Stimulated activated CD4-positive, alpha-beta T cell treated with anti-CD3 and anti-CD28 coated beads, Interleukin-2, amount 100 ng/mL, for 24 hours (primary cell): Measurements from ENCODE around the gene SUMO3.

Experiments used
- DNase-seq, 2 donors: peaks; one replicate each; pipeline ENCODE4 v3.0.0-alpha.2; 2020

The SUMO3 gene

DNA sequence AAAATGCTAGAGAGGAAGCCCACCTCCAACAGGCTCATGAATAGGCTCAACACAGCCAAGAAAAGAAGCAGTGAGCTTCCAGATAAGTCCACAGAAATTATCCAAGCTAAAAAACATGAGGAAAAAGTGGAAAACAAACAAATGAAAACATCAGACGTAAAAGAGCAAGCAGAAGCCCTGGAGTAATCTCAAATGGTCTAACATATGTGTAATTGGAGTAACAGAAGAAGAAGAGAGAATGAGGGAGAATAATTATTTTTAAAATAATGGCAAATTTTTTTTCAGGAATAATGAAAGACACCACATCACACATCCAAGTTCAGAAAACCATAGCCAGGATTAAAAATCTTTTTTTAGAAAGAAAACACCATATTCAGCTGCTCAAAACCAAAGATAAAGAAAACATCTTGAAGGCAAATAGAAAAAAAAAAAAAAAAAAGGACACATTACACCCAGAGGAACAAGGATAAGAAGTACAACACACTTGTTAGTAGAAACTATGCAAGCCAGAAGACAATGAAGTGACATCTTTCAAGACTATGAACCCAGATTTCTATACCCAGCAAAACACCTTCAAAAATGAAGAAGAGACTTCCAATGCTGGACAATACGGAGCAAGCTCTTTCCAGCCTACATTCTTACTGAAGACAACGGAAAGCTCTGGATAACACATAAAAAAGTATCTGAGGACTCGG, 10.6 kb upstream of the SUMO3 start:
- no peak for DNase-seq

DNA sequence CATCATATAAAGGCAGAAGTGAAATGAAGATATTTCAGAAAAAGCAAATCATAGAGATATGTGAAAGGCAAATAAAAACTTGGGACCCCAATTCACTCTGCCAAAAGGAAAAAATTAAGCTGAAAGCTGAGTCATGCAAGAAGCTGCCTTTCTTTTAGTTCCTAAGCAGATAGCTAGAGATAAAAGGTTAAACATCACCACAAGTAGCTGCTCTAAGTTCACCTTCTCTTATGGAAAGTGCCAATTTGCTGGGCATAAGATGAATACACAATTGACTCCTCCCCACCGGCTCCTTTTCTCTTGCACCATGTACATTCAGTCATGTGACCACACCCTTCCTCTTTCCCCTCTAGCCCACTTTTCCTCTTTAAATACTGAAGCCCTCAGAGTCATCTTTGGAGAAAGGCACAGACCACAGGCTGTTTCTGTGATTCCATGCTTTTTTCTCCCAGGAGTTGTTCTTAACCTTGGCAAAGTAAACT, 5.4 kb upstream of the SUMO3 start:
- no peak for DNase-seq

DNA sequence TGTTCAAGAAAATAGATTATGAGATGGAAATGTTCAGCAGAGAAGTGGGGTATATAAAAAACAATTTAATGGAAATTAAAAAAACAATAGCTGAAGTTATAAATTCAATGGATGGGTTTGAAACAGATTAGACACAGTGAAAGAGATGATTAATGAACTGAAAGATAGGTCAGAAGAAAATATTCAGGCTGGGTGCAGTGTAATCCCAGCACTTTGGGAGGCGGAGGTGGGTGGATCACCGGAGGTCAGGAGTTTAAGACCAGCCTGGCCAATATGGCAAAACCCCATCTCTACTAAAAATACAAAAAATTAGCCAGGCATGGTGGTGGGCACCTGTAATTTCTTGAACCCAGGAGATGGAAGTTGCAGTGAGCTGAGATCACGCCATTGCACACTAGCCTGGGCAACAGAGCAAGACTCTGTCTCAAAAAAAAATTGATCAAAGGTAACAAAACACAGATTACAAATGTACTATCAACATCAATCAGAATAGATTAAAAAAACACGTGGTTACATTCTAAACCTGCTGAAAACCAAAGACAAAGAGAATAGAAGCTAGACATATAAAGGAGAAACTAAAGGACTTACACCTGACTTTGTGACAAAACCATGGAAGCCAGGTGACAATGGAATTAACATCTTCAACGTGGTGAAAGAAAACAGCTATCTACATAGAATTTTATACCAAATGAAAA, 4.8 kb upstream of the SUMO3 start:
- DNase-seq = no peak

DNA sequence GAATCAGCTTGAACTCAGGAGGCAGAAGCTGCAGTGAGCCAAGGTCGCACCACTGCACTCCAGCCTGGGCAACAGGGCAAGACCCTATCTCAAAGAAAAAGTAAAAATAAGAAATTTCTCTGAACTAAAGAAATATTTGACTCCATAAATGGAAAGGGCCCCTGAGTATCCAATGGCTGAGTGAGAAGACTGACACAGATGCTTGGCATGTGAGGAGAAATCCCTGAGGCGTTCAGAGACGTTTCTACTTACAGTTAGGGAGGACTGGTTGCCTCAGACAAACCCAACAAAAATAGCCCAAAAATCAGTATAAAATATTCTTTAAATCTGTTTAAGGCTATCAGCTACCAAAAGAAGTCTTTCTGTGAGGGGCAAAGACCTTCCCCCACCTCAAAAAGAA, 3.0 kb upstream of the SUMO3 start:
- no peak for DNase-seq

DNA sequence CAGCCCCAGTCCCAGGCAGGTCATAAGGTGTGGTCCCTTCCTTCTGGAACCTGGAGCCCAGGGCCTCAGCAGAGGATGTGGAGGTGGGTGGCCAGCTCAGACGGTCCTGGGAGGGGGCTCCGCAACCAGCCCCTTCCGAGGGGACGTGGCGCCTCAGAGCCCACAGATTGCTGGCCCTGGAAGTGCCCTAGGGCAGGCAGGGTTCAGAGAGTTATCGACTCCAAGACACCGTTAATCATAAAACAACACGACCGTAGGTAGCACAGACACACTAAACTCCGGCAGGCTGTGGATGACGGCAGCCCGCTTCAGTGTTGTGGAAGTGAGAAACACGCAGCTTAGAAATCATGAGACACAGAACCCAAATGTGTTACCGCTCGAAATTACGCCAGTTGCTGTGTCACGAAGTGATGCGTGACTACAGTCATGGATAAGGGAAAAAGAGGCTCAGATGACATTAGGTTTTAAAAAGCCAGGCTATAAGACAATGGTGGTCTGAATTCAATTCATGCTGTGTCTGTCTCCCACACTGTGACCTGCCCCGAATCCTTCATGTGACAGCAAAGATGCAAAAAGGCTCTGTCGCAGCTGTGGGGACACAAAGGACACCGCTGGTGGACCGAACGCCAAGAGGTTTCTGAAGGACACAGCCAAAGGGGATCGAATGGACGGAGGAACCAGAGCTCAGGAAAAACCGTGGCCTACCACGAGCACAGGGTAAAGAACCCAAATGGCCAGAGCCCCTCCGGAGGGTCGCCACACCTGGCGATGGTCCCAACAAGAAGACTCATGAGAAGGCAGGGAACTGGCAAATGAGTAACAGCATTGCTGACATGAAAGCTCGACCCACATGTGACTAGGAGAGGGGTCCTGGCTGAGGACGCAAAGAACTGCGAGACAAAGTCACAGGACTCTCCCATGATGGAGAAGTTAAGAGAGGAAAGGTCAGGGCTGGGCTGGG, 1.7 kb upstream of the SUMO3 start:
- no peak for DNase-seq

DNA sequence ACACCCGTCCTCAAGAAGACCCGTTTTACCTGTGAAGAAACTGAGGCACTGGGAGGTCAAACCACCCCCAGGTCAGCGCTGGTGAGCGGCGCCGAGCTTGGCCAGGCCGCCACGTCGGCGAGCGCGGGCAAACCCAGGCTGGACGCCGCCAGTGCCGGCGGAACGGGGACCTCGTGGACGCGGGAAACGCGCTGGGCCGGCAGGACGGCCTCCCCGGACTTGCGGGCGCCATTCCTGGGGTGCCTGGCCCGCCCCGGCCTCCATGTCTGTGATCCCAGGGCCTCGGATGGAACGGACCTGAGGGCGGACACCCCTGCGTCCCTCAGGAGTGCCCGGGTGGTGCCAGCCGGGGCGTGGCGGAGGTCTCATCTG, 764 bp upstream of the SUMO3 start:
- DNase-seq = no peak

DNA sequence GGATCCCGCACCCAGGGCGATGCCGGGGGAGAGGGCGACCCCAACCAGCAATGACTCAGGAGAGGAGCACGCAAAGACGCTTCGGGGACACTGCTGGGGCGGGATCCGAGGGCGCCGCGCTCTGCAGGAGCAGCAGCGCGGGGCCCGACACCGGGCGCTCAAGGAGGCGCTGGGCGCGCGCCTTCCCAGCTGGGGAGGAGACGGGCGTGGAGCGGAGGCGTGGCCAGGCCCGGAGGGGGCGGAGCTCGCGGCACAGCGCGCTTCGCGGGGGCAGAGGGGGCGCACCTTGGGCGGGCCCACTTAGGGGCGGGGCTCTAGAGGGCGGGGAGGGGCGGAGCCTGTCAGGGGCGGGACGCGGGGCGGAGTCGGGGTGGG, 369 bp downstream of the SUMO3 start:
- peak; percentile 92 to 95 for DNase-seq

DNA sequence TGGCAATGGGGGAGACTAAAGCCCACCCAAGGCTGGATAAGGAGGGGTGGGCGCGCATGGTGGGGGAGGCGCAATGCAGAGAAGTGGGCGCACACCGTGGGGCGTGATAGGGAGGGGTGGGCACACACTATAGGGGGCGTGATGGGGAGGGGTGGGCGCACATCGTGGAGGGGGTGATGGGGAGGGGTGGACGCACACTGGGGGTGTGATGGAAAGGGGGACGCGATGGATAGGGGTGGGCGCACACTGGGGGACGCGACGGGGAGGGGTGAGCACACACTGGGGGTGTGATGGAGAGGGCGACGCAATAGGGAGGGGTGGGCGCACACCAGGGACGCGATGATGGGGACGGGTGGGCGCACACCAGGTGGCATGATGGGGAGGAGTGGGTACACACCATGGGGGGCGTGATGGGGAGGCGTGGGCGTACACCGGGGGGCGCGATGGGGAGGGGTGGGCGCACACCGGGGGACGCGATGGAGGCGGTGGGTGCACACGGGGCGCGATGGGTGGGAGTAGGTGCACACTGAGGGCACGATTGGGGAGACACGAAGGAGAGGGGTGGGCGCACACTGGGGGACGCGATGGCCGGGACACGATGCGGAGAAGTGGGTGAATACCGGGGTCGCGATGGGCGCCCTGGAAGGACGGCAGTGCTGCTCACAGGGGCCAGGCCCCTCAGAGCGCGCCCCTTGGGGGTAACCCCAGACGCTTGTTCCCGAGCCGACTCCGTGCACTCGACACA, 929 bp downstream of the SUMO3 start:
- DNase-seq = no peak

DNA sequence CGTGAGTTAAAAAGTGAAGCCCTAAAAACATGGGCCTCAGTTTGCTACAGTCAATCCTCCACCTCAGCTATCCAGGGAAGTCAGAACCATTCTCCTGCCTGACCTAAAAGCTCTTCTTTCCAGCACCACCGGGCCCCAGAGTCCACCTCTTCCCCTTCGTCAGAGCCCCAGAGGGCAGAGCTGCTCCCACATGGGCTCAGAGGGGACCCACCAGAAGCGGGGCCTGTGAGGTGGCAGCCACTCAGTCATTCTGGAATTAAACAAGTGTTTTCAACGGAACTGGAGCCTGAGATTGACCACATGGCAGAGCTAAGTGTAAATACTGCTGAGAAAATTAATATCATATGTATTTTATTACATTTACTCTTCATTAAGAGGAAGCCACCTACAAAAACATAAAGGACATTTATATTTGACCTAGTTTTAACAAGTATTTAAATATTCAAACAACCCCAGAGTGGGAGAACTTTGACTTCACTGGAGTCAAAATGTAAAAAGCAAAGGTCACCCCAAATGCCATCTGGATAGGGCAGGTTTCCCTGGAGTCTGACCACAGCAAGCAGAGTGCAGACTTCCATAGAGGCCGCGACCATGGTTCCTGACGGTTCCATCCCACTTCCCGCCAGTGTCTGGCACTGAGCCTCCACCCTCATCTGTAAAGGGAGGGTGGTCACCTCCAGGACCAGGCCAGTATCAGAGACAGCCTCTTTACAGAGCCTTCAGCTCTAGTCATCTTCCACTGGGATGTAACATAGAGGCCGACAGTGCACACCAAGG, 1.8 kb downstream of the SUMO3 start:
- no peak for DNase-seq

DNA sequence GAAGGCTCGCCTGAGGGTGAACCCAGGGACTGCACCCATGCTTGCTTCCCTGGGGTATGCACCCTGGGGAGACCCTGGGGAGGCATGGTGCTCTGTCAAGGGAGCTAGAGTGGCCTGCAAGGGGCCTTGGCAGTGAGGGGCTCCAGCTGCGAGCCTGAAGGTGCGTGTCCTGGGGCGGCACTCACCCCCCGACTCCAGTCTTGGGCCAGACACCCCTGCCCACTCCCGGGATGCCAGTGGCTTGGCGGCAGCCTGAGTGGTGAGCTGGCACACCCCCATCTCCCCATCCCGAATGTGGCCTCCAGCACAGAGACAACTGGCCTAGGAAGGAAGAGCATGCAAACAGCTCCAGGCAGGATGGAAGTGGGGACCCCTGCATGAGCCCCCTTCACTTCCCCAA, 2.6 kb downstream of the SUMO3 start:
- DNase-seq = no peak

DNA sequence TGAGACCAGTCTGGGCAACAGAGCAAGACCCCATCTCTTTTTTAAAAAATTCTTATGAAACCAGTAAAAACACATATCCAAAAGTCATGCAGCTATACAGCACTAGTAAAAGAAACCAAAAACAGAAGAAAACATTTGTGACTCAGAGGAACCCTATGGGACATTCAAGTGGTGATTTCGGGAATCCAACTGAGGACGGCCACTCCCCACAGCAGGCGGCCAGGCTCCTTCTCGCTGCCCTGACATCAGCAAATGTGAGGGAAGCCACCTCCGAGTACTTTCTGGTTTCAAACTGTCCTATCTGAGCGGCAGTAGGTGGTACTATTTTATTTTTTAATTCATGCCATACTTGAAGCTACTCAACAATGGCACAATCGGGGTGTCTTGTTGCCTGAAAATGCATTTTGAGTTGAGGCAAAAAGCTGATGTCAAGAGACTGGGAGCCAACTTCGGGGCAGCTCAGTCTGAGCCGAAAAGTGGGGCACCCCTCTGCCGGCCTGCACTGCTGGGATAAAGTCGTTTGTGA, 3.3 kb downstream of the SUMO3 start:
- DNase-seq = no peak

DNA sequence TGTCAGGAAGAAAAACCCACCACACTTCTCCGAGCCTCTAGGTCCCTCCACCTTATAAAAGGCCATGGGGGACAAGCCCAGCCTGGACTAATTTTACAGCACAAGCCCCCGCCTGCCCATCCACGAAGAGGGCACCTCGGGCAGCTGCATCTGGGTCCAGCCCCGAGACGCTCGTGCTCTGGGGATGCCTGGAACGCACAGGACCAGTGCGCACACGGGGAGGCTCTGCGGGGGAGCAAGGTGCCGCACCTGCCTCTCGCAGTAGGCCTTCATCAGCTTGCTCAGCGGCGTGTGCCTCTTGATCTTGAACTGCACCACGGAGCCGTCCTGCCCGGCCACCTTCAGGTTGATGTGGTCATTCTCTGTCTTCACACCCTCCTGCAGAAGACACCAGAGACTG, 4.1 kb downstream of the SUMO3 start:
- DNase-seq = no peak

DNA sequence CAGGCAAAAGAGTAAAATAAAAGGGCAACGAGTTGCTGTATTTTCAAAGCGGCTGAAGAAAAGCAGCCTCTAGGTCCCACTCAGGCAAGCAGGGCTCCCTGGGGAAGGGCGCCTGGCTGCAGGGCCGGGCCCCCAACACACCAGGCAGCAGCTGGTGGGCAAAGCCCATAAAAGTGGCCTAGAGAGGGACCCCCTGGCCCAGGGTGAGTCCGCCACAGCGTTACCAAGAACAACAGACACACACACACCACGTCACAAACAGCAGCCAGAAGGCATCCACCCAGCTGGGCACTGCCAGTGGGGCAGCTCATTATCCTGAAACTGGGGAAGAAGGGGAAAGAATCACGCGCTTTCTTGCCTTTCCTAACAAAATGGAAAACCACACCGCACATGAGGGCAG, 4.7 kb downstream of the SUMO3 start:
- DNase-seq = no peak

DNA sequence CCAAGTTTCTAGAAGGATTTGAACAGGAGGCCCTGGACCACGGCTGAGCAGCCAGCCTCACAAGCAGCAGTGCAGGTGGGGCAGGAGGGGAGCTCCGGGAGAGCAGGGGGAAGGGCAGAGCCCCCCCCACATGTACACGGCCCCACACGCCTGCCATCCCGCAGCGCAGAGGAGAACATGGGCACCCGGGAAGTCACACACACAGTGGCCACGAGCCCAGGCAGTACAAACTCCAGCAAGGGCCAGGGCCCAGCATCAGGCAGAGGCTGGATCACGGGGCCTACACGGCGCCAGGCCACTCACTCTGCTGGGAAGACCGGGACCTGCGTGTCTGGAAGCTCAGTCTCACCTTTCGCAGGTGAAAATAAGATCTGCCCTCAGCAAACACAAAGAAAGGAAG, 5.2 kb downstream of the SUMO3 start:
- DNase-seq = no peak

DNA sequence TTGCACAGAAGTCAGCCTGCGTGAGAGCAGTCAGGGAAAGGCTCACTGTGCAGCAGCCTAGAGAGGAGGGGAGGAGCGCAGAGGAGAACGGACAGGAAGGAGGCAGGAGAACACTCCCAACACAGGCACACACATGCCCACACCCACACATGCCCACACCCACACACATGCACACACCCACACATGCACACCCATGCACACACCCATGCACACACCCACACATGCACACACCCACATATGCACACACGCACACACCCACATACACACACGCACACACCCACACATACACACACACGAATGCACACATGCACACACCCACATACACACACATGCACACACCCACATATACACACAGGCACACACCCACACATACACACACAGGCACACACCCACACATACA, 7.1 kb downstream of the SUMO3 start:
- no peak for DNase-seq

DNA sequence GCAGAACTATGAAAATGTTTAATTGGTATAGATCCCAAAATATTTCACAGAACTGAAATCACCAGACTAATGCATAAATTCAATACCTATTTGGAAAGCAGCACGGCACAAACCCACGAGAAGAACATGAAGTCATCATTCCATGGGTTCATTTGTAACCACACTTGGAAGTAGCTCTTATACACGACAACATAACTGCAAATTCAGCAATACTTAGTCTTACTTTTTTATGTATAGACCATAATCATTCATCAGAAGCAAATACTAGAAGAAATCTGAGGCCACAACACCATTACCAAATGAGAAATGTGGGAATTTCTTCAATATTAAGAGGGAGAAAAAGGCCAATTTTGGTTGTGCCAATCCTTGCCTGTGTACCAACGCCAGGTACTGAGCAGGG, 12.0 kb downstream of the SUMO3 start:
- DNase-seq = no peak

DNA sequence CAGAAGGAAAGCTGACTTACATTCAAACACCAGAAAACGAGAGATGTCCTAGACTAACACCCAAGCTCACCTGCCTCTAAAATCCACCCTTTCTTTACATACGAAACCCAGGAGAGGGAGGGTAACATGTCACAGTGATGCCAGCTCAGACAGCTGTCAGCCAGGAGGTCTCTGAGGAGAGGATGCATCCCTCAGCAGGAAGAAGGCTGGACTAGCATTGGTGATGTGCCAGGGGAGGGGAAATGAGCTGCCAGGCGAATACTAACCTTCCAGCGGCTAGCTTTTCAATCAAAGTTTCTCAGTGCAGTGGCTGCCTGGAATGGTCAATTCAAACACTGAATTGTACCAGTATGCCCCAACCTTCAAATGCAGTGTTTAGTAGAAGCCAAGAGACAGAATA, 12.6 kb downstream of the SUMO3 start:
- no peak for DNase-seq

DNA sequence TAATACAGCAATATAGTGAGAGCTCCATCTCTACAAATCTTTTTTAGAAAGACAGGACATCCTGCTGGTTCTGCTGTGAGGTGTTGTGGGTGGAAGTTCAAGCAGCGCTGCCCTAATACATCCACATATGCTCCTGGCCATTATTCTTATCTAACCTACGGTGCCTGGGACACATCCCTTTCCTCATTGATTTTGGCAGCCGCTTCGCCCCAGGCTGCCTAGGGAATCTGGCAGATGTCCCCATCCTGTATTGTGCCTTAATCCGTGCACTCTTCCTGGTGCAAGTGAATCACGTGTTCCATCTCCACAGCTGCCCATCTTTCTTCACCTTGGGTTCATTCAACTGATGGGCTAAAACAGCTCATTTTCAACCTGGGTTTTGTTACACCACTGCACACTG, 13.1 kb downstream of the SUMO3 start:
- DNase-seq = no peak

DNA sequence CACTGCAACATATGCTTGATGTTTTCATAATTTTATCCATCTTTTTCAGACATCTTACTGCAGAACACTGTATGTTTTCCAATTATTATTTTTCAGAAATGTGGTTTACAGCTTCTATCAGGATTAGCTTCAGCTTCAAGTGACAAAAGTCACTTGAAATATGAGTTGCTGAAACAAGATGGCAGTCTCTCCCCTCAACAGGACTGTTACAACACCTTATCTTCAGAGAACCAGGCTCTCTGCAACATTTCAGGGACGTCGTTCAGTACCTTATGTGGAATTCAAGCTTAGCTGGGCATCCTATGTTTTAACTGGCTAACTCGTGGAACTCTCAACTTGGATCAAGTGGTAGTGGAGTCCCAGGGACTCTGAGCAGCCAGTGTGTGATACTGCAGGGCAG, 14.2 kb downstream of the SUMO3 start:
- DNase-seq = no peak

DNA sequence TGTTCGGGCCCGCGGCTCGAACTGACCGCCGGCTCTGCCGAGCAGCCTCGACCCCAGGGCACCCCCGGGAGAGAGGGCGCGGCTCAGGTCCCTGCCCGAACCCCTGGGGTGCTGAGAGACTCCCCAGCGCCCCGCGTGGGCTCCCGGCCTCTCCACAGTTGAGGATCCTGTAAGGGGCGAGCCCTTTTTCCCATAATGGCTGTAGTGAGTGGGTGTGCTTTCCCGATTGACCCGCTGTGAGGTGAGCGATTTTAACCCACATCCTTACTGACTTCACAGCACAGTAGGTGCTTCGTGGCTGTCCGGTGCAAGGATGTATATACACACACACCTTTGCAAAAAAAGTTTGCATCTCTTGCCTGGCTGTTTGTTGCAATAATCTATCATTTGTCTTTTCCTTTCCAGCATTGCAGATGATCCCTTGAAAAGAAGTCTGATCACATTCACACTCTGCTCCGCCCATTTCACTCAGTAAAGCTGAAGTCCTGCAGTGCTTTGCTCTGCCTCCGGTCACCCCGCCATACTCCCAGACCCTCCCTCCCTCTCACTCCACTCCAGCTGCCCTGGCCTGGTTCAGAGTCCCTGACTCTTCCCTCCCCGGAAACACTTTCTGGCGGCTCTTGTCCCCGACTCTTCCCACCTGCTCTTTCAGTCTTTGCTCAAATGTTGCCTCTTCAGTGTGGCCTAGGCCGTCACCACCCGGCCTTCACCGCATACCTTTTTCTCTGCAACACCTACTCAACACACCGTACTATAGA, 15.3 kb downstream of the SUMO3 start:
- DNase-seq = no peak
